HCT116 (cell line): Measurements from ENCODE around the gene ABLIM1. TPM values are rescaled to one million over a fixed set of nuclear protein-coding genes. Genes with fewer than 3 reads are reported as not detected.
A peak's percentile ranks its signal among the peaks of the same experiment; 100 is the strongest.

Experiments
- ATAC-seq: fragments of 200-7000 bp; cut with Tn5 transposase; 2 replicates; pipeline ENCODE4 v1.9.1; 2020; ENCODE audit warnings: mild to moderate bottlenecking, moderate library complexity
- Bru-seq: library from RNA; stranded (reverse); fragments of 400-500 nt; gene quantifications from one replicate; lab custom pipeline; 2021; lab: Mats Ljungman, UMichigan
- BruChase-seq, 2 experiments: library from RNA; stranded (reverse); fragments of 400-500 nt; gene quantifications; one replicate each; lab custom pipeline; 2021; lab: Mats Ljungman, UMichigan
- BruUV-seq: library from RNA; stranded (reverse); fragments of 400-500 nt; replicated peaks from 2 replicates; lab custom pipeline; 2021; lab: Mats Ljungman, UMichigan
- CTCF ChIA-PET: fragments of 300-600 bp; sonication (Branson Sonifier 250); formaldehyde crosslinking; loops from one replicate; lab custom pipeline; 2021; ENCODE audit warnings: antibody characterized with exemption; lab: Charles Lee
- POLR2A ChIA-PET: fragments of 300-600, 350-600 bp; sonication (Branson Sonifier 250); formaldehyde crosslinking; loops from one replicate; lab custom pipeline; 2021; ENCODE audit warnings: antibody characterized with exemption; lab: Charles Lee
- RAD21 ChIA-PET, 2 experiments: fragments of 300-600 bp; sonication (Branson Sonifier 250); formaldehyde crosslinking; loops; one replicate each; lab custom pipeline; 2023; ENCODE audit warnings: low total read pairs in 2 of 2; ENCODE audit not compliant: uncharacterized antibody in 2 of 2, unreplicated experiment in 2 of 2, low non-redundant PET in 1 of 2; lab: Charles Lee
- DNase-seq: peaks from one replicate; pipeline ENCODE4 v3.0.0-alpha.2; 2010; ENCODE audit warnings: low read depth, low spot score
- H2AFZ ChIP-seq: fragments of 200-600 bp; shearing (Covaris generic), sonication (generic); 2 replicates; pipeline ENCODE4 v1.6.1; 2017; ENCODE audit warnings: low read depth, mixed run types, mixed read lengths, antibody characterized with exemption, low read length; ENCODE audit not compliant: poor library complexity, severe bottlenecking
- H3K27ac ChIP-seq: 2 replicates; pipeline ENCODE4 v1.5.1; 2012; ENCODE audit warnings: low read depth, low read length
- H3K27me3 ChIP-seq: fragments of 200-600 bp; sonication (generic); 2 replicates; pipeline ENCODE4 v1.6.1; 2016; ENCODE audit warnings: mixed run types, low read length, mixed read lengths; ENCODE audit not compliant: insufficient read depth
- H3K36me3 ChIP-seq, 2 experiments: fragments of 200-500 bp in 1 of 2; fragments of 200-600 bp in 1 of 2; sonication (Bioruptor generic) in 1 of 2; sonication (generic) in 1 of 2; 2 replicates each; pipeline versions ENCODE4 v1.5.1 to v1.6.1; 2014 to 2016; ENCODE audit warnings: low read length in 2 of 2, inconsistent platforms in 1 of 2, mixed read lengths in 1 of 2, mixed run types in 1 of 2; ENCODE audit not compliant: insufficient read depth in 2 of 2, control insufficient read depth in 1 of 2
- H3K4me1 ChIP-seq, 2 experiments: fragments of 200-600 bp in 1 of 2; sonication (generic) in 1 of 2; 2 replicates each; pipeline versions ENCODE4 v1.5.1 to v1.6.1; 2012 to 2017; ENCODE audit warnings: low read length in 2 of 2, inconsistent platforms in 1 of 2, mild to moderate bottlenecking in 1 of 2, mixed read lengths in 1 of 2, mixed run types in 1 of 2, moderate library complexity in 1 of 2; ENCODE audit not compliant: insufficient read depth in 2 of 2, control insufficient read depth in 1 of 2
- H3K4me2 ChIP-seq: fragments of 200-600 bp; sonication (generic); 2 replicates; pipeline ENCODE4 v1.6.1; 2017; ENCODE audit warnings: mixed run types, low read length, mixed read lengths
- H3K4me3 ChIP-seq, 2 experiments: fragments of 200-600 bp in 1 of 2; sonication (generic) in 1 of 2; replicated peaks in 1 of 2; 2 replicates each; pipeline ENCODE4 v1.5.1; 2011 to 2016; ENCODE audit warnings: low read length in 2 of 2, control low read depth in 1 of 2, low read depth in 1 of 2, mild to moderate bottlenecking in 1 of 2, mixed read lengths in 1 of 2, mixed run types in 1 of 2
- H3K79me2 ChIP-seq: fragments of 200-600 bp; sonication (generic); 2 replicates; pipeline ENCODE4 v1.6.1; 2017; ENCODE audit warnings: mild to moderate bottlenecking, mixed run types, low read length, moderate library complexity, mixed read lengths; ENCODE audit not compliant: insufficient read depth
- H3K9ac ChIP-seq: fragments of 200-600 bp; sonication (generic); 2 replicates; pipeline ENCODE4 v1.6.1; 2016; ENCODE audit warnings: low read length, mixed read lengths
- H3K9me2 ChIP-seq: fragments of 200-600 bp; sonication (generic), shearing (Covaris generic); 2 replicates; pipeline ENCODE4 v1.6.1; 2017; ENCODE audit warnings: mixed run types, mild to moderate bottlenecking, moderate library complexity; ENCODE audit not compliant: insufficient read depth
- H3K9me3 ChIP-seq, 2 experiments: fragments of 200-500 bp in 1 of 2; fragments of 200-600 bp in 1 of 2; sonication (Bioruptor generic) in 1 of 2; sonication (generic) in 1 of 2; 2 replicates each; pipeline ENCODE4 v1.6.1; 2014 to 2017; ENCODE audit warnings: low read length in 2 of 2, mixed read lengths in 2 of 2, inconsistent platforms in 1 of 2, low read depth in 1 of 2, mild to moderate bottlenecking in 1 of 2, mixed run types in 1 of 2, moderate library complexity in 1 of 2; ENCODE audit not compliant: control insufficient read depth in 1 of 2, insufficient read depth in 1 of 2
- H4K20me1 ChIP-seq: fragments of 200-600 bp; sonication (generic), shearing (Covaris generic); 2 replicates; pipeline ENCODE4 v1.6.1; 2017; ENCODE audit warnings: mixed run types, mild to moderate bottlenecking, moderate library complexity; ENCODE audit not compliant: insufficient read depth
- ATF3 ChIP-seq: IDR thresholded peaks from 2 replicates; pipeline ENCODE4 v1.6.1; 2012
- CTCF ChIP-seq, 3 experiments: fragments of 200-600 bp in 1 of 3; sonication (generic) in 1 of 3; IDR thresholded peaks in 2 of 3; conservative IDR thresholded peaks in 1 of 3; 2 replicates each; pipeline ENCODE4 v1.5.1; 2012 to 2017; ENCODE audit warnings: low read depth in 2 of 3, low read length in 2 of 3, antibody characterized with exemption in 1 of 3, borderline replicate concordance in 1 of 3, control low read depth in 1 of 3, mild to moderate bottlenecking in 1 of 3, mixed read lengths in 1 of 3, mixed run types in 1 of 3, moderate library complexity in 1 of 3; ENCODE audit not compliant: insufficient read depth in 1 of 3
- MAX ChIP-seq: IDR thresholded peaks from 2 replicates; pipeline ENCODE4 v1.6.1; 2012
- RAD21 ChIP-seq: IDR thresholded peaks from 2 replicates; pipeline ENCODE4 v1.6.1; 2012; ENCODE audit warnings: low read depth, mild to moderate bottlenecking
- ZBTB33 ChIP-seq: IDR thresholded peaks from 2 replicates; pipeline ENCODE4 v1.6.1; 2011; ENCODE audit warnings: mild to moderate bottlenecking, low read length, moderate library complexity; ENCODE audit not compliant: insufficient replicate concordance; ENCODE audit errors: extremely low read depth
- intact Hi-C: fragments of 100-400 bp; cut with micrococcal nuclease; formaldehyde crosslinking; loops from 2 replicates; pipeline ENCODE4 v1.10.0; 2022
- long read RNA-seq: library from polyadenylated mRNA; unstranded; transcript quantifications from one replicate; pipeline ENCODE4 v2.0.0, GENCODE V29; 2021; ENCODE audit not compliant: unreplicated experiment
- polyA plus RNA-seq: library from polyadenylated mRNA; unstranded; fragments of >200 nt; gene quantifications from 2 replicates; pipeline ENCODE4 v1.2.1, GENCODE V29; 2012; ENCODE audit warnings: missing spikeins
- total RNA-seq: library from RNA; stranded (reverse); gene quantifications from one replicate; pipeline ENCODE4 v1.2.1, GENCODE V29; 2021; ENCODE audit not compliant: unreplicated experiment

ABLIM1 gene
- 96.2 TPM for total RNA-seq
- polyA plus RNA-seq = 35.7 and 41.2 TPM in 2 replicates
- Bru-seq, nascent RNA = percentile 72 among the genes with signal in this experiment
- BruChase-seq, experiment 1, labeled RNA remaining after a 6-hour chase = percentile 84 among the genes with signal in this experiment
- BruChase-seq, experiment 2, labeled RNA remaining after a 2-hour chase = percentile 73 among the genes with signal in this experiment
- long read RNA-seq, partial matches to known transcripts = 5 of 102 reads
- long read RNA-seq, other reads (novel, unspliced or antisense) = 96 of 102 reads

DNA sequence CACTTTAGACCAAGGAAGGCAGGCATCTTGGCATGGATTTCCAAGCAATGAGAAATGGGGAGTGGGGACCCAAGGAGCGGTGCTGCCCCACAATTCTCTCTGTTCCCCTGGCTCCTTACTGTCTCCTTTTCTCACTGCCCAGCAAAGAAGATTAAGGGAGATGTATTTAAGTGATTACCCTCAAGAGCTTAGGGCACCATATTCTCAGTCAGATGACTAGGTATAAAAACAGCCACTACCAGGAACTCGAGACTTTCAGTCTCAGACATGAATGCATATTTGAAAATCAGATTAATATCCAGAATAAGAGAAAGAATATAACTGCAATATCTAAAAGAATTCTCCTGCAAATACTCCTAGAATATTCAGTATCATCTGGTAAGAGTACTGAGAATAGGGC, at the start of gene ABLIM1:
ABLIM1 (minus strand) TSS at position 101 of the 400 bp plus-strand sequence; CDS start at position 26, 75 bp downstream.
- BruUV-seq = no TSS peak
- RAD21 ChIA-PET = no interaction called here

More for the DNA sequence above, at the start of gene ABLIM1:
- H4K20me1 ChIP-seq = no peaks in the 10 kb centered on the region
- H3K9me3 ChIP-seq = no peaks in the 10 kb centered on the region
- no peak for TF ChIP-seq ZBTB33
- no peak for TF ChIP-seq ATF3
- no peak for TF ChIP-seq CTCF (IDR thresholded peaks at IDR 0.05 in 2 of 3, conservative IDR thresholded peaks at IDR 0.05 in 1 of 3; ENCODE audit: borderline replicate concordance in 1 of 3, insufficient read depth in 1 of 3, low read depth in 2 of 3, low read length in 2 of 3)
- TF ChIP-seq MAX = no peak
- TF ChIP-seq RAD21 = no peak
- H3K4me2 ChIP-seq = no peak within 1 kb of the TSS
- peaks cover 16% of the 10 kb centered on the region; the same call in 1 of the 2 replicates for H3K27me3 ChIP-seq
- DNase-seq (no peak), ATAC-seq (no peak)
- no peaks in the 10 kb centered on the region for H3K9me2 ChIP-seq
- ChIA-PET CTCF (no interaction called here), POLR2A (no interaction called here)
- H3K4me1 ChIP-seq = no peaks in the 10 kb centered on the region
- H3K36me3 ChIP-seq = no peaks in the 10 kb centered on the region
- H2AFZ ChIP-seq = no peak within 1 kb of the TSS
- H3K9ac ChIP-seq = no peak within 1 kb of the TSS
- intact Hi-C loops = no loop called here
- H3K27ac ChIP-seq = no peak within 1 kb of the TSS
- H3K4me3 ChIP-seq = no peak within 1 kb of the TSS
- no peaks in the 10 kb centered on the region for H3K79me2 ChIP-seq
